HG03521 (cell line): ENCODE measurements around the gene TRMT112.
"Not testable (repeated sequence)": the region's sequence is repeated elsewhere in the genome, so short reads cannot be mapped to it uniquely, and the experiment has no call there.

ENCODE experiments used
- ATAC-seq: cut with Tn5 transposase; IDR thresholded peaks from one replicate; pipeline ENCODE4 v1.9.1; 2021; ENCODE audit warnings: mild to moderate bottlenecking, moderate library complexity; ENCODE audit not compliant: unreplicated experiment

TRMT112 gene

GRCh38 chr11:64314805-64315561 lies 2.4 kb downstream of the TRMT112 start:
- no peak for ATAC-seq

DNA sequence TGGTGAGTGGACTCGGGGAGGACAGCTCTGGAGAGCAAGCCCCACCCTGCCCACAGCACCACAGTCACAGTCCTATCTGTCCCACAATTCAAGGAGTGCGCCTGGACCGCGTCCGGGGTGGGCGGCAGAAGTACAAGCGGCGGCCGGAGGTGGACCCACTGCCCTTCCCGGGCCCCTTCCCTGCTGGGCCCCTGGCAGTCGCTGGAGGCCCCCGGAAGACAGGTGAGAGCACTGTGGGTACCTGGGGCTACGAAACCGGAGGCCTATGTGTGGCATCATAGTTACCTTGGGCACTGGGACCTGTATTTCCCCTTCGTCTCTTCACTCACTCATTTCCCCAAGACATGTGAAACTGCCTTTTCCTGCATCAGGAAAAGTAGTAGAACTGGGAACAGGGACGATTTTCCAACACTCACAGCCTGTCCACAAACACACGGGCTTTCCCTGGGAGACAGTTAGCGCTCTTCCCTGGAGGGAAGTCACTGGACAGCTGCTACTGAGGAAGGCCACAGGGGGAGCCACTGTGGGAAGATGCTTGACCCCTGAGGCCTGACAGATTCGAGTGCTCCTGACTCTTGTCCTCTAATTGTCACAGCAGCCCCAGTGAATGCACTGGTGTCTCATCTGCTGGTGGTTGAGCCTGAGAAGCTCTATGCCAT lies 3.1 kb downstream of the TRMT112 start:
- ATAC-seq = no peak

DNA sequence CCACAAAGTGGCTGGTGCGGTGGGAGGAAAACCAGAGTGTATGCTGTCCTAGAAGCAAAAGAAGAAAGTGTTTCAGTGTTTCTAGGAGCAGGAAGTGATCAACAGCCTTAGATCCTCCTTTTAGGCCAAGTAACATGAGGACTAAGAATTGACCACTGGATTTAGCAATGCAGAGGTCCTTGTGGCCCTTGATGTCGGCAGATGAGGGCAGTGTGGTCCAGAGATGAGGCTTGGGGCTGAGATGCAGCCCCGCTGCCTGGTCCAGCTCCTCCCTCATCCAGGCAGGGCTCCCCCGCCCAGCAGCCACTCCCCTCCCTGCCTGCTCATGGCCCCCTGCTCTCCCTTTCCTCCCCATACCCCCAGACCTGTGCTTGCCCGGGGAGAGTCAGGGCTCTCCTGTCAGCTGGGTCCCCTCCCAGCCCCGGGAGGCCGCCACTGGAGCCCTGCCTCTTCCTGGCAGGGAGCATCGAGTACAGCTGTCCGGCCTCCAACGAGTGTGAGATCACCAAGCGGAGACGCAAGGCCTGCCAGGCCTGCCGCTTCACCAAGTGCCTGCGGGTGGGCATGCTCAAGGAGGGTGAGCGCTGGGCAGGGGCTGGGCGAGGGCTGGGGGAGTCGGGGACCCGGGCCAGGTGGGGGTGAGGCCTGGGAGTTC lies 3.7 kb downstream of the TRMT112 start:
- no peak for ATAC-seq

DNA sequence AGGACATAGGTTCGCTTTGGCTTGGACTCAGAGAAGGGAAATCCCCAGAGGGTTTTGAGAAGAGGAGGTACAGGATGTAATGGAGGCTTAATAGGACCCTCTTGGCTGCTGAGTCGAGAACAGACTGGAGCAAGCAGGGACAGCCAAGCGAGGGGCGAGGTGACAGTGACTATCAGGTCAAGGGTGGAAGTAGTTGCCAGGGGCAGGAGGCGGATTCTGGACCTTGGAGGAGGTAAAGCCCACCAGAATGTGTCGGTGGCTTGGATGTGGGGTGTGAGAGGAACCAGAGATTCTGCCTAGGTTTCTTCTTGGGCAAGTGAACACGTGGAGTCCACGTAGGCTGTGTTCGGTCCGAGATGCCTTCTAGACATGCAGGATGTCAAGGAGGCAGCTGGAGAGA lies 4.4 kb downstream of the TRMT112 start:
- ATAC-seq = no peak

- not testable (repeated sequence) for ATAC-seq
Measured at GRCh38 chr11:64307795-64308194, 9.6 kb downstream of the TRMT112 start.

- no peak for ATAC-seq
Measured at GRCh38 chr11:64306876-64307622, 10.3 kb downstream of the TRMT112 start.

GRCh38 chr11:64306563-64306875 lies 10.8 kb downstream of the TRMT112 start:
- ATAC-seq = no peak

- ATAC-seq = peak; percentile 11
Measured at GRCh38 chr11:64305691-64306562, 11.4 kb downstream of the TRMT112 start.

DNA sequence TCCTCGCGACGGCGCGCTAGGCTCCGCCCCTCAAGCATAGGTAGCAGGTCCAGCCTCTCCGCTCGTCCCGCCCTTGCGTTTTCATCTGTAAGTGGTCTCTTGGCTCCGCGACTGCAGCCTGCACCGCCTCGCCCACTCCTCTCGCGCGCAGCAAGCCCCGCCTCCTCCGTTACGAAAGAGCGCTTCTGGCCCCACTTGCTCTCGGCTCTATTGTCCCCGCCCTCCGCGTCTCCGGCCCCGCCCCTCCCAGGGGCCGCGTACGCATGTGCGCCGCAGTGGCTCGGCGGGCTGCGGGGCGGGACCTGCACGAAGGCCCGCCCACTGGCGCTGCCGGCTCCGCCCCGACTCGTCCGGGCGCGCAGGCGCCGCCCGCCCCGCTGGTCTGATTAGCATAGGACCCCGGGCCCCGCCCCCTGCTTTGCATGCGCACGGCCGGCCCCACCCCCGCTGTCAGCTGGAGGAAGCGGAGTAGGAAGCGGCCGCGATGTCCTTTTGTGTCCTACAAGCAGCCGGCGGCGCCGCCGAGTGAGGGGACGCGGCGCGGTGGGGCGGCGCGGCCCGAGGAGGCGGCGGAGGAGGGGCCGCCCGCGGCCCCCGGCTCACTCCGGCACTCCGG lies 12.2 kb downstream of the TRMT112 start, which contains the start of gene ESRRA:
ESRRA (plus strand) TSS at position 450 of the 616 bp plus-strand sequence. CDS start 1,656 bp downstream, outside the sequence.
- ATAC-seq = peak; percentile 74

- ATAC-seq = peak; percentile 12
Measured at GRCh38 chr11:64304316-64305072, 12.9 kb downstream of the TRMT112 start.

- no peak for ATAC-seq
Measured at GRCh38 chr11:64304032-64304315, 13.4 kb downstream of the TRMT112 start.

GRCh38 chr11:64303109-64304031 lies 14.0 kb downstream of the TRMT112 start:
- ATAC-seq = no peak

- no peak for ATAC-seq
Measured at GRCh38 chr11:64299847-64300648, 17.3 kb downstream of the TRMT112 start, which contains the start of gene CATSPERZ. Gene CATSPERZ (plus strand): TSS chr11:64300358. CDS start chr11:64300411, 53 bp downstream.

- ATAC-seq = no peak
Measured at GRCh38 chr11:64298966-64299846, 18.2 kb downstream of the TRMT112 start.

- ATAC-seq = no peak
Measured at GRCh38 chr11:64297699-64298358, 19.5 kb downstream of the TRMT112 start.
